Measurements from ENCODE around the gene SCN7A. TPM values are rescaled to one million over a fixed set of nuclear protein-coding genes. Genes with fewer than 3 reads are reported as not detected.

SCN7A gene
- total and polyA plus RNA-seq, 2 of the 4 experiments (the other 2 are of a cell fraction): 0.39 to 0.90 TPM

DNA sequence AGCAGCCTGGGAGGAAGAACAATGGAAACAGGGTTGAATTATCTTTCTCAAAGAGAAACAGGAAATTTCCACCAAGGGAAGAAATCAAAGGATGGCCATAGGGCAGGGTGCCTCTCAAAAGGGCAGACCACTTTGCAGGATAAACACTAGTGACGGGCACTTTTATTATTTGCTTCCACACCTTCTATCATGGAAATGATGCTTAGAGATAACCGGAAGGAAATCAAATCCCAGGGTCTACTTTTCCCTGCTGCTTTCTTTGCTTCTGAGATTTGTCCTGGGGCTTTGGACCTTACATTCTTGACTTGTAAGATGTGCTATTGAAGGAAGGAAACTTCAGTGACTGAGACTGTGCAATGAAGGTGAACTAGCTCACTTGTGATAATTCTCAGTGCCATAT is 117.2 kb downstream of the SCN7A start:
- Histone ChIP-seq H2AK5ac (ENCODE audit: low read depth, low read length) (peak overlapping the region; percentile 18; the same call in 1 of the 2 replicates), H3K4me3 (ENCODE audit: insufficient read depth, low read depth, low read length) (no peak overlapping the region), H2BK5ac (ENCODE audit: low read depth, low read length, poor library complexity, severe bottlenecking) (no peak overlapping the region), H3K23ac (ENCODE audit: low read depth, low read length) (peak overlapping the region; percentile 55; the same call in 1 of the 2 replicates), H2BK20ac (ENCODE audit: low read depth, low read length) (peak overlapping the region; percentile 47; the same call in 1 of the 2 replicates), H3K27me3 (ENCODE audit: control insufficient read depth, insufficient read depth, low read length) (no peaks in the 10 kb centered on the region), H3K9ac (ENCODE audit: low read depth, low read length) (peak overlapping the region; percentile 70; the same call in 1 of the 2 replicates), H2AK9ac (replicated peaks; ENCODE audit: low read depth, low read length, poor library complexity) (no peak overlapping the region), H3K9me1 (ENCODE audit: insufficient read depth, low read length) (no peaks in the 10 kb centered on the region), H2BK15ac (ENCODE audit: low read depth, low read length) (no peak overlapping the region; the same call in 2 of the 3 replicates), H3K14ac (replicated peaks; ENCODE audit: low read depth, low read length) (no peak overlapping the region), H3K79me1 (ENCODE audit: low read depth in 1 of 2, low read length in 2 of 2) (peaks cover 4 to 16% of the 10 kb centered on the region in 2 experiments), H2BK120ac (ENCODE audit: low read depth, low read length) (peak overlapping the region; percentile 89; the same call in 1 of the 2 replicates), H4K20me1 (ENCODE audit: insufficient read depth, low read length) (no peaks in the 10 kb centered on the region), H4K8ac (ENCODE audit: low read depth in 2 of 2, low read length in 2 of 2) (peak overlapping the region; percentile 2 to 84; a peak in 3 of 4 replicates), H3K36me3 (ENCODE audit: control insufficient read depth, insufficient read depth, low read length) (no peaks in the 10 kb centered on the region), H4K5ac (ENCODE audit: low read depth, low read length) (peak overlapping the region; percentile 15; the same call in 1 of the 2 replicates), H3K4ac (ENCODE audit: low read depth, low read length) (no peak overlapping the region), H3K9me3 (ENCODE audit: control insufficient read depth, insufficient read depth, low read length) (no peaks in the 10 kb centered on the region), H3K4me2 (ENCODE audit: low read depth, low read length) (peak overlapping the region; percentile 77), H4K91ac (ENCODE audit: insufficient read depth, low read depth, low read length) (peak overlapping the region; percentile 3; the same call in 1 of the 2 replicates), H3K4me1 (ENCODE audit: control insufficient read depth, insufficient read depth, low read length) (peaks cover 5% of the 10 kb centered on the region), H3K56ac (ENCODE audit: extremely low read depth, insufficient read depth, low read length) (peak overlapping the region; percentile 36; the same call in 1 of the 2 replicates), H3K18ac (ENCODE audit: low read depth, low read length) (no peak overlapping the region), H3K27ac (ENCODE audit: insufficient read depth, low read length) (no peak overlapping the region), H2AFZ (replicated peaks; ENCODE audit: low read length, poor library complexity) (peak overlapping the region; percentile 3)
- TF ChIP-seq CTCF (conservative IDR thresholded peaks at IDR 0.05; ENCODE audit: low read depth, low read length): no peak
- TF ChIP-seq POLR2A (IDR thresholded peaks at IDR 0.05; ENCODE audit: low read depth, low read length): no peak
- TF ChIP-seq USF2 (IDR thresholded peaks at IDR 0.05; ENCODE audit: low read depth, low read length): no peak
- TF ChIP-seq FOS (IDR thresholded peaks at IDR 0.05; ENCODE audit: low read depth, low read length): no peak
- no peak for TF ChIP-seq MXI1 (IDR thresholded peaks at IDR 0.05; ENCODE audit: borderline replicate concordance, low read depth, low read length)
- TF ChIP-seq RCOR1 (IDR thresholded peaks at IDR 0.05; ENCODE audit: insufficient replicate concordance, low read length): no peak
- TF ChIP-seq BHLHE40 (IDR thresholded peaks at IDR 0.05; ENCODE audit: low read depth, low read length): no peak
- no peak for TF ChIP-seq RAD21 (IDR thresholded peaks at IDR 0.05; ENCODE audit: low read length)
- no peak for TF ChIP-seq CEBPB (IDR thresholded peaks at IDR 0.05; ENCODE audit: low read depth, low read length)
- no peak for TF ChIP-seq MAZ (IDR thresholded peaks at IDR 0.05; ENCODE audit: borderline replicate concordance, low read depth, low read length)
- TF ChIP-seq MAFK (IDR thresholded peaks at IDR 0.05; ENCODE audit: low read depth, low read length): no peak
- no peak for TF ChIP-seq SMC3 (IDR thresholded peaks at IDR 0.05; ENCODE audit: low read depth, low read length)
- TF ChIP-seq RFX5 (IDR thresholded peaks at IDR 0.05; ENCODE audit: low read depth, low read length): no peak
- no peak for TF ChIP-seq NFE2L2 (IDR thresholded peaks at IDR 0.05; ENCODE audit: low read depth, low read length)
- TF ChIP-seq, protein P1, sequence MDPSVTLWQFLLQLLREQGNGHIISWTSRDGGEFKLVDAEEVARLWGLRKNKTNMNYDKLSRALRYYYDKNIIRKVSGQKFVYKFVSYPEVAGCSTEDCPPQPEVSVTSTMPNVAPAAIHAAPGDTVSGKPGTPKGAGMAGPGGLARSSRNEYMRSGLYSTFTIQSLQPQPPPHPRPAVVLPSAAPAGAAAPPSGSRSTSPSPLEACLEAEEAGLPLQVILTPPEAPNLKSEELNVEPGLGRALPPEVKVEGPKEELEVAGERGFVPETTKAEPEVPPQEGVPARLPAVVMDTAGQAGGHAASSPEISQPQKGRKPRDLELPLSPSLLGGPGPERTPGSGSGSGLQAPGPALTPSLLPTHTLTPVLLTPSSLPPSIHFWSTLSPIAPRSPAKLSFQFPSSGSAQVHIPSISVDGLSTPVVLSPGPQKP (IDR thresholded peaks at IDR 0.05; ENCODE audit: borderline replicate concordance, low read depth, low read length): no peak
- no peak for TF ChIP-seq CHD1 (IDR thresholded peaks at IDR 0.05; ENCODE audit: low read depth, low read length)
- in situ Hi-C loops (cut with MboI; ENCODE audit: low sequenced_read_pairs) (no loop called here), intact Hi-C loops (cut with micrococcal nuclease) (loop anchor here (5.0 kb wide), 1 partner anchor 35 kb away; no protein-coding TSS in a partner anchor), dilution Hi-C loops (cut with HindIII; ENCODE audit: low sequenced_read_pairs, unreplicated experiment) (no loop called here)
- no TSS peak for BruUV-seq (replicated peaks)
- DNase-seq: no peak
- ChIA-PET CTCF (interaction anchor here (1.5 kb wide), 1 partner anchor 32 kb away, joined by 4 read pairs; no protein-coding TSS in a partner anchor), POLR2A (ENCODE audit: unreplicated experiment) (no interaction called here)
- WGBS, 2 experiments (ENCODE audit: extremely low coverage in 2 of 2, insufficient read length in 1 of 2): no CpG with 5 or more reads among the region's 2 CpGs
- no peak for ATAC-seq (ENCODE audit: low read depth)
